SK-N-SH (cell line): ENCODE results near the gene CASKIN2. TPM values are rescaled to one million over a fixed set of nuclear protein-coding genes. Genes with fewer than 3 reads are reported as not detected.

Experiments used
- CTCF ChIA-PET: fragments of 300-600, 350-600 bp; formaldehyde crosslinking; extraction: SDS; loops from one replicate; lab custom pipeline; 2021; lab: Yijun Ruan, JAX
- POLR2A ChIA-PET: fragments of 350-600 bp; sonication (Branson Sonifier 250); formaldehyde crosslinking; extraction: SDS; loops from one replicate; lab custom pipeline; 2020; ENCODE audit warnings: antibody characterized with exemption, inconsistent platforms; lab: Yijun Ruan, JAX
- DNase-seq: peaks from one replicate; pipeline ENCODE4 v3.0.0; 2012
- H2AFZ ChIP-seq: fragments of 200-600 bp; sonication (generic); 2 replicates; pipeline ENCODE4 v1.8.1; 2016; ENCODE audit warnings: antibody characterized with exemption, mild to moderate bottlenecking, low read depth
- H3F3A ChIP-seq: fragments of 200-600 bp; sonication (generic); replicated peaks from 2 replicates; pipeline ENCODE3; 2016; ENCODE audit warnings: antibody characterized with exemption, mild to moderate bottlenecking; ENCODE audit not compliant: insufficient read depth
- H3K27ac ChIP-seq, 2 experiments: fragments of 200-500 bp in 1 of 2; fragments of 200-600 bp in 1 of 2; sonication (Bioruptor generic) in 1 of 2; sonication (generic), shearing (Covaris generic) in 1 of 2; 2 replicates each; pipeline versions ENCODE4 v1.5.1 to v1.6.1; 2014 to 2016; ENCODE audit warnings: low read depth in 2 of 2, inconsistent platforms in 1 of 2, low read length in 1 of 2, mild to moderate bottlenecking in 1 of 2, mixed read lengths in 1 of 2
- H3K27me3 ChIP-seq: fragments of 200-600 bp; sonication (generic), shearing (Covaris generic); 2 replicates; pipeline ENCODE4 v1.6.1; 2016; ENCODE audit warnings: mixed run types; ENCODE audit not compliant: insufficient read depth
- H3K36me3 ChIP-seq, 2 experiments: fragments of 200-500 bp in 1 of 2; fragments of 200-600 bp in 1 of 2; sonication (Bioruptor generic) in 1 of 2; sonication (generic) in 1 of 2; replicated peaks in 1 of 2; 2 replicates each; pipeline versions ENCODE3 to v1.5.1; 2014 to 2016; ENCODE audit warnings: low read length in 1 of 2, mild to moderate bottlenecking in 1 of 2; ENCODE audit not compliant: insufficient read depth in 2 of 2, control insufficient read depth in 1 of 2
- H3K4me1 ChIP-seq, 2 experiments: fragments of 200-500 bp in 1 of 2; fragments of 200-600 bp in 1 of 2; sonication (Bioruptor generic) in 1 of 2; sonication (generic), shearing (Covaris generic) in 1 of 2; 2 replicates each; pipeline versions ENCODE4 v1.5.1 to v1.6.1; 2014 to 2016; ENCODE audit warnings: low read depth in 1 of 2, low read length in 1 of 2, mixed run types in 1 of 2; ENCODE audit not compliant: insufficient read depth in 2 of 2, control insufficient read depth in 1 of 2
- H3K4me2 ChIP-seq: fragments of 200-600 bp; sonication (generic), shearing (Covaris generic); 2 replicates; pipeline ENCODE4 v1.6.1; 2017; ENCODE audit warnings: mixed run types
- H3K4me3 ChIP-seq, 2 experiments: fragments of 200-500 bp in 1 of 2; fragments of 200-600 bp in 1 of 2; sonication (Bioruptor generic) in 1 of 2; sonication (generic), shearing (Covaris generic) in 1 of 2; 2 replicates each; pipeline versions ENCODE4 v1.5.1 to v1.8.1; 2014 to 2016; ENCODE audit warnings: low read depth in 2 of 2, inconsistent platforms in 1 of 2, low read length in 1 of 2, mild to moderate bottlenecking in 1 of 2, mixed read lengths in 1 of 2, moderate library complexity in 1 of 2
- H3K79me2 ChIP-seq: fragments of 200-600 bp; sonication (generic); 2 replicates; pipeline ENCODE4 v1.8.1; 2017; ENCODE audit warnings: mild to moderate bottlenecking; ENCODE audit not compliant: insufficient read depth
- H3K9ac ChIP-seq: fragments of 200-600 bp; sonication (generic); 2 replicates; pipeline ENCODE4 v1.6.1; 2017; ENCODE audit warnings: mixed run types
- H3K9me2 ChIP-seq: fragments of 200-600 bp; sonication (generic); 2 replicates; pipeline ENCODE4 v1.6.1; 2017; ENCODE audit warnings: mixed run types
- H3K9me3 ChIP-seq: fragments of 200-600 bp; sonication (generic); 2 replicates; pipeline ENCODE4 v1.6.1; 2017; ENCODE audit warnings: mixed run types, mild to moderate bottlenecking, moderate library complexity
- H4K20me1 ChIP-seq: fragments of 200-600 bp; sonication (generic); 2 replicates; pipeline ENCODE4 v1.6.1; 2017; ENCODE audit warnings: mild to moderate bottlenecking, mixed run types; ENCODE audit not compliant: insufficient read depth
- CHD2 ChIP-seq: fragments of 150-350 bp; IDR thresholded peaks from 2 replicates; pipeline ENCODE4 v1.6.1; 2018; ENCODE audit warnings: low read length; ENCODE audit not compliant: partially characterized antibody
- ELF1 ChIP-seq: IDR thresholded peaks from 2 replicates; pipeline ENCODE4 v1.4.0; 2012
- EP300 ChIP-seq, 2 experiments: IDR thresholded peaks; 2 replicates each; pipeline versions ENCODE4 v1.4.0 to v1.6.1; 2012; ENCODE audit warnings: borderline replicate concordance in 1 of 2, low read depth in 1 of 2, low read length in 1 of 2
- EZH2phosphoT487 ChIP-seq: fragments of 200-600 bp; sonication (generic); IDR thresholded peaks from 2 replicates; pipeline ENCODE4 v1.6.1; 2017; ENCODE audit warnings: low read depth, mixed run types, mild to moderate bottlenecking, antibody characterized with exemption, moderate library complexity, borderline replicate concordance
- FOXJ3 ChIP-seq: sonication (generic); formaldehyde crosslinking; IDR thresholded peaks from 2 replicates; pipeline ENCODE4 v1.5.1; 2020; ENCODE audit warnings: mild to moderate bottlenecking, missing genetic modification reagents
- GATA2 ChIP-seq: sonication (generic); formaldehyde crosslinking; IDR thresholded peaks from 2 replicates; pipeline ENCODE4 v1.5.0; 2020; ENCODE audit warnings: mild to moderate bottlenecking, missing genetic modification reagents
- JUND ChIP-seq: IDR thresholded peaks from 2 replicates; pipeline ENCODE4 v1.4.0; 2012
- NFIC ChIP-seq: IDR thresholded peaks from 2 replicates; pipeline ENCODE4 v1.4.0; 2012; ENCODE audit warnings: borderline replicate concordance
- RFX5 ChIP-seq: IDR thresholded peaks from 2 replicates; pipeline ENCODE4 v1.6.1; 2012; ENCODE audit warnings: mild to moderate bottlenecking, improper control_type of control experiment, low read length
- SMC3 ChIP-seq: IDR thresholded peaks from 2 replicates; pipeline ENCODE4 v1.6.1; 2012; ENCODE audit warnings: low read depth, low read length, improper control_type of control experiment
- TAF1 ChIP-seq: IDR thresholded peaks from 2 replicates; pipeline ENCODE4 v1.6.1; 2012; ENCODE audit warnings: low read depth, mild to moderate bottlenecking, low read length, moderate library complexity, borderline replicate concordance
- TCF12 ChIP-seq: IDR thresholded peaks from 2 replicates; pipeline ENCODE4 v1.4.0; 2012
- TEAD4 ChIP-seq: IDR thresholded peaks from 2 replicates; pipeline ENCODE4 v1.4.0; 2012; ENCODE audit warnings: mild to moderate bottlenecking, borderline replicate concordance; ENCODE audit not compliant: insufficient read depth
- YY1 ChIP-seq: IDR thresholded peaks from 2 replicates; pipeline ENCODE4 v1.4.0; 2012; ENCODE audit warnings: low read depth, mild to moderate bottlenecking
- WGBS: methylation state at CpG from one replicate; pipeline ENCODE4 v1.1.6; 2017; ENCODE audit warnings: low lambda C conversion rate; 5-methylcytosine and 5-hydroxymethylcytosine counted together
- polyA plus RNA-seq, 3 experiments: library from polyadenylated mRNA; depleted of rRNA; stranded (reverse); fragments of >200 nt; gene quantifications; 2 replicates each; pipeline ENCODE4 v1.2.3, GENCODE V29; 2012
- TF ChIP-seq, protein P1 (sequence below): IDR thresholded peaks from 2 replicates; pipeline ENCODE4 v1.4.0; 2012; ENCODE audit warnings: low read depth, borderline replicate concordance
- TF ChIP-seq, protein P2 (sequence below): fragments of 200-600 bp; sonication (generic); IDR thresholded peaks from 2 replicates; pipeline ENCODE4 v1.6.1; 2017; ENCODE audit warnings: antibody characterized with exemption, mild to moderate bottlenecking, moderate library complexity

The CASKIN2 gene
- polyA plus RNA-seq, 1 of the 3 experiments (the other 2 are of a cell fraction), result 6.5 TPM

- TF ChIP-seq EP300 (IDR thresholded peaks at IDR 0.05; ENCODE audit: borderline replicate concordance in 1 of 2, low read depth in 1 of 2, low read length in 1 of 2) (no peak), TEAD4 (no peak), FOXJ3 (CRISPR knock-in tag) (no peak), ELF1 (no peak), RFX5 (no peak), TCF12 (no peak), YY1 (no peak), CHD2 (no peak), EZH2phosphoT487 (no peak)
These were observed 11.9 kb downstream of the CASKIN2 start (continued) for GRCh38 chr17:75503337-75503950.

- Histone ChIP-seq H3K36me3 (peaks cover 10 to 72% of the 10 kb centered on the region in 2 experiments), H3K4me1 (no peaks in the 10 kb centered on the region), H3K27ac (no peak overlapping the region), H3K4me2 (no peak overlapping the region), H4K20me1 (0 out of 2 replicates have a peak, but pooled peaks cover 5% of the 10 kb centered on the region), H2AFZ (no peak overlapping the region), H3K9me2 (no peaks in the 10 kb centered on the region), H3K9ac (no peak overlapping the region), H3K27me3 (no peaks in the 10 kb centered on the region), H3K9me3 (no peaks in the 10 kb centered on the region), H3K4me3 (no peak overlapping the region), H3K79me2 (no peaks in the 10 kb centered on the region), H3F3A (no peaks in the 10 kb centered on the region)
- POLR2A ChIA-PET, result interaction anchor here (1.2 to 1.3 kb wide), 2 partner anchors 9 to 13 kb away, joined by 3 to 10 read pairs; partner anchors contain the start of gene TSEN54
- no peak for TF ChIP-seq JUND
- TF ChIP-seq, protein P1, sequence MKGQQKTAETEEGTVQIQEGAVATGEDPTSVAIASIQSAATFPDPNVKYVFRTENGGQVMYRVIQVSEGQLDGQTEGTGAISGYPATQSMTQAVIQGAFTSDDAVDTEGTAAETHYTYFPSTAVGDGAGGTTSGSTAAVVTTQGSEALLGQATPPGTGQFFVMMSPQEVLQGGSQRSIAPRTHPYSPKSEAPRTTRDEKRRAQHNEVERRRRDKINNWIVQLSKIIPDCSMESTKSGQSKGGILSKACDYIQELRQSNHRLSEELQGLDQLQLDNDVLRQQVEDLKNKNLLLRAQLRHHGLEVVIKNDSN, result no peak
- no peak for TF ChIP-seq NFIC
- TF ChIP-seq, protein P2, sequence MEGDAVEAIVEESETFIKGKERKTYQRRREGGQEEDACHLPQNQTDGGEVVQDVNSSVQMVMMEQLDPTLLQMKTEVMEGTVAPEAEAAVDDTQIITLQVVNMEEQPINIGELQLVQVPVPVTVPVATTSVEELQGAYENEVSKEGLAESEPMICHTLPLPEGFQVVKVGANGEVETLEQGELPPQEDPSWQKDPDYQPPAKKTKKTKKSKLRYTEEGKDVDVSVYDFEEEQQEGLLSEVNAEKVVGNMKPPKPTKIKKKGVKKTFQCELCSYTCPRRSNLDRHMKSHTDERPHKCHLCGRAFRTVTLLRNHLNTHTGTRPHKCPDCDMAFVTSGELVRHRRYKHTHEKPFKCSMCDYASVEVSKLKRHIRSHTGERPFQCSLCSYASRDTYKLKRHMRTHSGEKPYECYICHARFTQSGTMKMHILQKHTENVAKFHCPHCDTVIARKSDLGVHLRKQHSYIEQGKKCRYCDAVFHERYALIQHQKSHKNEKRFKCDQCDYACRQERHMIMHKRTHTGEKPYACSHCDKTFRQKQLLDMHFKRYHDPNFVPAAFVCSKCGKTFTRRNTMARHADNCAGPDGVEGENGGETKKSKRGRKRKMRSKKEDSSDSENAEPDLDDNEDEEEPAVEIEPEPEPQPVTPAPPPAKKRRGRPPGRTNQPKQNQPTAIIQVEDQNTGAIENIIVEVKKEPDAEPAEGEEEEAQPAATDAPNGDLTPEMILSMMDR, result no peak
- TF ChIP-seq TCF12, result no peak
- TF ChIP-seq GATA2 (CRISPR knock-in tag), result no peak
- no peak for TF ChIP-seq TAF1
- TF ChIP-seq SMC3, result no peak
- no peak for DNase-seq
- 95% methylated on average over 16 of the region's 25 CpGs for WGBS
- CTCF ChIA-PET, result interaction anchor here (0.7 to 5.6 kb wide), 12 partner anchors 9 to 247 kb away, joined by 3 to 37 read pairs (median 7); partner anchors contain the start of genes LLGL2 and TSEN54
These were observed 12.5 kb downstream of the CASKIN2 start for GRCh38 chr17:75502721-75503329.
